Activated CD4-positive, alpha-beta memory T cell treated with anti-CD3 and anti-CD28 coated beads, Interleukin-2, amount 10 ng/mL, durations not matched to agents 7 days and 5 days (primary cell): ENCODE results near the gene AKT1S1. TPM values are rescaled to one million over a fixed set of nuclear protein-coding genes. Genes with fewer than 3 reads are reported as not detected.
"Not testable (repeated sequence)": the region's sequence is repeated elsewhere in the genome, so short reads cannot be mapped to it uniquely, and the experiment has no call there.

Experiments used
- CTCF ChIA-PET: fragments of 350-600 bp; sonication (Branson Sonifier 250); formaldehyde crosslinking; loops from one replicate; lab custom pipeline; 2021; ENCODE audit warnings: antibody characterized with exemption, inconsistent platforms; lab: Charles Lee
- POLR2A ChIA-PET: fragments of 350-600 bp; sonication (Branson Sonifier 250); formaldehyde crosslinking; loops from one replicate; lab custom pipeline; 2021; ENCODE audit warnings: antibody characterized with exemption; lab: Charles Lee
- DNase-seq: peaks from one replicate; pipeline ENCODE4 v3.0.0-alpha.2; 2020
- H3K27ac Mint-ChIP-seq: one replicate; pipeline ENCODE4 v1.8.0; 2021; ENCODE audit warnings: mild to moderate bottlenecking, mixed read lengths
- H3K27me3 Mint-ChIP-seq: one replicate; pipeline ENCODE4 v1.8.0; 2021; ENCODE audit warnings: mixed read lengths
- H3K36me3 Mint-ChIP-seq: one replicate; pipeline ENCODE4 v1.8.0; 2021; ENCODE audit warnings: low read depth, mixed read lengths
- H3K4me1 Mint-ChIP-seq: one replicate; pipeline ENCODE4 v1.8.0; 2021; ENCODE audit warnings: mixed read lengths
- H3K4me3 Mint-ChIP-seq: one replicate; pipeline ENCODE4 v1.8.0; 2021; ENCODE audit warnings: mild to moderate bottlenecking, mixed read lengths
- H3K9me3 Mint-ChIP-seq: one replicate; pipeline ENCODE4 v1.8.0; 2021; ENCODE audit warnings: mixed read lengths
- total RNA-seq, 2 experiments: library from RNA; stranded (reverse); gene quantifications; one replicate each; pipeline ENCODE4 v1.2.3, GENCODE V29; 2021

Gene AKT1S1
- total RNA-seq: 10 to 100 TPM; 20.2 to 23.0 TPM

DNA sequence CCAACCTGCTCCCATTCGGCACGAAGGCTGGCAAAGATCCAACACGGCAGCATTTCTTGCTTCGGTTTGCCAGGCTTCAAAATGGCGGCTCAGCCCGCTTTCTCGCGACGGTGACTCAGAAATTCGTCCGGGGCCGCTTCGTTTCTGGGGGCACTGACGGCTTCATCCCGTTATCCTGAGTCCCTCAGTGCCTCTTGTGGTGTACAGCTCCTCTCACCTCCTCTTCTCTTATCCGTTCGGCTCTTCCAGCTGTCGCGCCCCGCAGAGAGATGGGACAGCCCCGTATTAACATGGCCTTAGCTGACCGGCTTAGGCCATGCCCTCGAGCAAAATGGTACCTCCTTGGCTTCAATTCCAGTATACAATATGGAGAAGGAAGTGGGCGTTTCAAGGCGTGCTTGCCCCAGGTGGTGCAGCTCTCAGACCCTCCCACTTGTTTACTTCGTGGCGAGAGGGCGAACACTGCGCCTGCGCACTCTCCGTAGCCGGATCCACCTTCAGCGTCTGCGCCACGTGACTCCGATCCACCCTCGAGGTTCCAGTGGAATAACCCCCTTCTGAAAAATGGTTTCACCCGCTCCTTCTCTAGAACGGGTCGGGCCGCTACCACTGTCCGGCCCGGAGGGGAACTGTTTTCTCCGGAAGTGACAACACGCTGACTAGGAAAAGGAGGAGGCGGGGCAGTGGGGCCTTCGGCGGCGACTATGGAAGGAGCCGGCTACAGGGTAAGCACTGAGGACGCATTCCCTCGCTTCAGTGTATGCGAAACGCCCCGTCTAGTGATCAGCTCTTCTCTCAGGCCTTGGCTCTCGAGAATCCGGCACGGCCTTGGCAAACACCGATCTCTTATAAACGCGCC lies at the start of gene AKT1S1, which contains the start of gene TBC1D17:
Gene AKT1S1, minus strand, starts transcription at position 336 of the 859 bp plus-strand sequence. CDS start 4,060 bp downstream, outside the sequence.
Gene TBC1D17, plus strand, starts transcription at position 683 of the 859 bp plus-strand sequence. Its CDS starts 22 bp downstream, at position 705.
- POLR2A ChIA-PET: interaction anchor here (0.7 to 3.4 kb wide), 17 partner anchors 8 to 381 kb away, joined by 3 to 39 read pairs (median 7); partner anchors contain the start of genes ATF5, FUZ, IL4I1 and MED25
- Mint-ChIP-seq H3K27me3 (no peaks in the 10 kb centered on the region), H3K4me1 (peaks cover 32% of the 10 kb centered on the region), H3K4me3 (no peak within 1 kb of the TSS), H3K36me3 (peaks cover 32% of the 10 kb centered on the region), H3K9me3 (no peaks in the 10 kb centered on the region), H3K27ac (no peak within 1 kb of the TSS)
- DNase-seq: peak; percentile 99
- CTCF ChIA-PET: interaction anchor here (1.0 kb wide), 1 partner anchor 9 kb away, joined by 3 read pairs; the partner anchor contains the start of gene PNKP

DNA sequence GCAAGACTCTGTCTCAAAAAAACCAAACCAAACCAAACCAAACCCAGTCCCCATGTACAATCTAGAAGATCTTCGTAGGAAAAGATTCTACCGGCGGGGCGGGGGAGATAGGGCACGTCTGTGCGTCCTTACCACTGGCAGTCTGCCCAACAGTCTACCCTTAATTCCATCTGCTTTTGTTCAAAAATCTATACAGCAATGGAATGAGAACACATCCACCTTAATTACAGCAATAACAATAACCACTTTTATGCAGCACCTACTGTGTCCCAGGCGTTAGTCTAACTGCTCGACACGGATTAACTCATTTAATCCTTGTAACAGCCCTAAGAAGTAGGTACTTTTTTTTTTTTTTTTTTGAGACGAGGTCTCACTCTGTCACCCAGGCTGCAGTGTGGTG lies 49.4 kb upstream of the AKT1S1 start:
- H3K4me1 Mint-ChIP-seq: peaks cover 74% of the 10 kb centered on the region
- no peaks in the 10 kb centered on the region for H3K27me3 Mint-ChIP-seq
- no peak overlapping the region for H3K4me3 Mint-ChIP-seq
- H3K27ac Mint-ChIP-seq: no peak overlapping the region
- POLR2A ChIA-PET: interaction anchor here (2.3 to 3.9 kb wide), 4 partner anchors 7 to 76 kb away, joined by 5 to 39 read pairs (median 25); partner anchors contain the start of genes AKT1S1, PTOV1 and TBC1D17
- H3K36me3 Mint-ChIP-seq: peaks cover 76% of the 10 kb centered on the region
- CTCF ChIA-PET: no interaction called here
- no peaks in the 10 kb centered on the region for H3K9me3 Mint-ChIP-seq
- no peak for DNase-seq

DNA sequence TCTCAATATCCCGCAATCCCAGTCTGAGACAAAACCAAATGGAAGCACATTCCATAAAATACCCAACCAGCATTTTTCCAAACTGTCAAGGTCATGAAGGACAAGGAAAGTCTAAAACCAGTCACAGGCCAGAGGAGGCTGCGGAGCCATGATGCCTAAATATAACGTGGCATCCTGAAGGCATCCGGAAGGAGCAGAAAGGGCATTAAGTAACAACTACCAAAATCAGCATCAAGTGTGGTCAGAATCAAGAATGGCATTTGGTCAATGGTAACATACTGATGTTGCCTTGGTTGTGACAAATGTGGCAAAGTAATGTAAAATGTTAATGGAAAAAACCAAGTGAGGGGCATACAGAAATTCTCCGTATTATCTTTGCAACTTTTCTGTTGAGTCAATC lies 48.3 kb upstream of the AKT1S1 start:
- H3K9me3 Mint-ChIP-seq: no peaks in the 10 kb centered on the region
- no peaks in the 10 kb centered on the region for H3K27me3 Mint-ChIP-seq
- DNase-seq: no peak
- H3K36me3 Mint-ChIP-seq: peaks cover 77% of the 10 kb centered on the region
- no peak overlapping the region for H3K4me3 Mint-ChIP-seq
- POLR2A ChIA-PET: no interaction called here
- H3K4me1 Mint-ChIP-seq: peaks cover 74% of the 10 kb centered on the region
- no peak overlapping the region for H3K27ac Mint-ChIP-seq
- CTCF ChIA-PET: no interaction called here

DNA sequence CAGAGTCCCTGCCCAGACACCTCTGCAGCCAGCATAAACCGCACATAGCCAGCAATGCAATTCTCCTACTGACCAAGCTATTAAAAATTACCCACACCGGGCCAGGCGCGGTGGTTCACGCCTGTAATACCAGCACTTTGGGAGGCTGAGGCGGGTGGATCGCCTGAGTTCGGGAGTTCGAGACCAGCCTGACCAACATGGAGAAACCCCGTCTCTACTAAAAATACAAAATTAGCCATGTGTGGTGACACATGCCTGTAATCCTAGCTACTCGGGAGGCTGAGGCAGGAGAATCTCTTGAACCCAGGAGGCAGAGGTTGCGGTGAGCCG lies 47.7 kb upstream of the AKT1S1 start:
- CTCF ChIA-PET, H3K4me3 Mint-ChIP-seq, H3K27me3 Mint-ChIP-seq, H3K9me3 Mint-ChIP-seq, POLR2A ChIA-PET, H3K27ac Mint-ChIP-seq, DNase-seq: not testable (repeated sequence)
- Mint-ChIP-seq H3K36me3 (peaks cover 74% of the 10 kb centered on the region), H3K4me1 (peaks cover 70% of the 10 kb centered on the region)

DNA sequence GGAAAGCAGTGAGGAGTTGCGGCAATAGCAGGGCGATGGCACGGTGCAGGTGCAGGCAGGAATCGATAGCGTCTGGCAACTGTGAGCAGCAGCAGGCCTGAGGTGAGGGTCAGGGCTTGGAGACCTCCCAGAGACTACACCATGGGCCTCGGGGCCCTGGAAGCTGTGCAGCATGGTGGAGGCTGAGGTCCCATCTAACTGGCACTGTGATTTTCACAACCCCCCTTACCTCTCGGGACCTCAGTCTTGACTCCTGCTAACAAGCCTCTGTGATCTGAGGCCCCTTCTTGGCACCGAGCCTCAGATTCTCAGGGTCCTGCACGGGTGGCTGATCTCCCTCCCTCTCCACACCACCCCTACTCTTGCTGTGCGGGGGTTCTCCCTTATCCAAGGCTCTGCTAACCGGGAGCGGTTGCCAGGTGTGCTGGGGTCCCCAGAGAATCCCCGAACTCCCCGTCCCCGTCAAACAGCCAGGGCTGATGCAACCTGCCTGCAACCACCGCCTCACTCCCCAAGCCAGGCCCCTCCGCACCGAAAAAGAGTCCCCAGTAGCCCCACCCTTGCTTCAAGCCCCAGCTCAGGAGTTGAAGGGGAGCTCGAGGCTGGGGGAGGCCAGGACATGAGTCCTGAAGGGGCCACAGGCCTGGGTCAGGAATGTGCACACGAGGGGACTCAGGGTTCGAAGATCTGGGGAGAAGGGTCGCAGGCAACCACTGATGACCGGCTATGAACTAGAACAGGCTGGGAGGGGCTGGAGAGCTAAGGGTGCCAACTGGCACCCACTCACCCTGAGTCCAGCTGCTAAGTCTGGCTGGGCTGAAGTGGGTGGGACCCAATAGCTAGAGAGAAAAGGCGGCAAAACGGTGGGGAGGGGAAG lies 47.1 kb upstream of the AKT1S1 start:
- H3K27ac Mint-ChIP-seq: peak overlapping the region; percentile 21
- no peaks in the 10 kb centered on the region for H3K27me3 Mint-ChIP-seq
- peaks cover 68% of the 10 kb centered on the region for H3K4me1 Mint-ChIP-seq
- no peak for DNase-seq
- CTCF ChIA-PET: no interaction called here
- no peaks in the 10 kb centered on the region for H3K9me3 Mint-ChIP-seq
- H3K36me3 Mint-ChIP-seq: peaks cover 72% of the 10 kb centered on the region
- POLR2A ChIA-PET: no interaction called here
- H3K4me3 Mint-ChIP-seq: no peak overlapping the region

DNA sequence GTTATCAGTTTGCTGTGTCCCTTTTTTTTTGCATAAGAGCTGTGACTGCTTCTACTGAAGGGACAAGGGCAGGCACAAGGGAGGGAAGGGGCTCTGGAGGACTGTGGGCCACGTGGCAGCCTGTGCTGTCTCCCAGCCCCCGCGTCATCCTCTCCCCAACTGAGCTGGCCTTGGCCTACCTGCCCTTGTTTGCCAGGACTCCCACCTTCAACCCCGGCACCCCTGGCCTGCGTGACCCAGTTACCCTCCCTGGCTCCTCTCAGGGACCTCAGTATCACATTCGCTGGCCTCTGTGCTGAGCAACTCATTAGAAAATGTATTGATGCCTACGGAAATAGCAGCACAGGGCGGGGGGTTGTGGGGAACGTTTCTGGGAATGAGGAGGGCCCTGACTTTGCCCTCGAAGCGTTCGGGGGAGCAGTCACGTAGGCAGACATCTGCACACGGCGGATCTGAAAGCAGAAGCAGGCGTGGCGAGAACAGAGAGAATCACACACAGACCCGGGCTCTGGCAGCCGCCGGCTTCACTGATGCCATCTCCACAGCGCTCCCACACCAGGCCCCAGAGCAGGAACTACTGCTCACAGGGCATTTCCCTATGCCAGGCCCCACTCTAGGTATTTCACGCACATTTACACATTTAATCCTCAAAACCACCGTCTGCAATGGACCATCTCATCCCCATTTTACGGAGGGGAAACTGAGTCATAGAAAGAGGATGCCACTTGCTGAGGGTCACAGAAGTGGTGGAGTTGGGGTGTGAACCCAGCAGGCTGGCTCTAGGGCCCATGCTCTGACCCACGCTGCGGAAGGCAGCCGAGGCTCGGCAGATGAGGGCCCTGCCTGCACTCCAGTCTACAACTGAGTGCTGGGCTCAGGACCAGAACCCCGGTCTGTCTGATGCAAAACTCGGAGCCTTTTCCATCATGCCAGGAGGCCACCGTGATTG lies 46.2 kb upstream of the AKT1S1 start:
- H3K9me3 Mint-ChIP-seq: no peaks in the 10 kb centered on the region
- H3K27me3 Mint-ChIP-seq: no peaks in the 10 kb centered on the region
- ChIA-PET POLR2A (no interaction called here), CTCF (no interaction called here)
- peaks cover 69% of the 10 kb centered on the region for H3K36me3 Mint-ChIP-seq
- peaks cover 64% of the 10 kb centered on the region for H3K4me1 Mint-ChIP-seq
- H3K4me3 Mint-ChIP-seq: no peak overlapping the region
- peak overlapping the region; percentile 38 for H3K27ac Mint-ChIP-seq
- DNase-seq: no peak

DNA sequence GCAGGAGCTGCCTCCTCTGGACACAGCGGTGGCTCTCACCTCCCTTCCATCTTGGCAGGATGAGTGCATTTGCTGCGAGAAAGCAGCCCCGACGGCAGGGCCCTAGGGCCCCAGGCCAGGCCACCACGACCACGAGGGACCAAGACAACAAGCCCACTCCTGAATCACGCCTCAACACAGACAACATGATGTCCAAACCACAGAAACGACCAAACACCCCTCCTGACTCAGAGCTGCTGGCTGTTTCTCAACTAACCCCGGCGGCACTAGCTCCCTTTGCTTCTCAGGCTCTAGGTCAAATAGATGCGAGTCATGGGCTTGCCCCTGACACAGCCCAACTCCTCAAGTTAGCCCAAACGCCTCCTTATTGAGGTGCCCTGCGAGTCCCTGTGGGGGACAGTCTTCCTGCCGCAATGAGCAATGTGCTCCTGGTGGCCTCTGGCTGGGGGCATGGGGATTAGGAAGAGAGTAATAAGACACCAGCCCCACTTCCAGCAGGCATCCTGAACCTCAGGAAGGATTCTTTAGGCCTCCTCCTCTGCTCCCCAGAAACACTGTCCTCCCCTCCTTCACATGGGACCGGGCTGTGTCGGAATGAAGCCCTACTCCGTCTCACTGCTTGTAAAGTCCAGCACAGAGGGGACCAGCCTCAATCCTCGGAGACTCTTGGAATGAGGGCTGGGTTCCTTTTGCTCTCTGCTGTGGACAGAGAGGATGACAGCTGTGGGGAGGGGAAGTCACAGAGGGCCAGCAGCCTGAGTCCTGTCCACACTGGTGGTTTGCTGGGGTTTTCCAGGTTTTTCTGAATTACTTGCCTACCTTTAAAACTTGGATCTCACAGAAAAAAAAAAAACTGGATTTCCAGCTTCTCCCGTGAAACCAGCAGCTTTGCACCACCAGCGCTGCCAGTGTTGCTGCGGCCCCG lies 45.0 kb upstream of the AKT1S1 start:
- H3K4me3 Mint-ChIP-seq: no peak overlapping the region
- H3K27ac Mint-ChIP-seq: no peak overlapping the region
- no peaks in the 10 kb centered on the region for H3K9me3 Mint-ChIP-seq
- no peaks in the 10 kb centered on the region for H3K27me3 Mint-ChIP-seq
- POLR2A ChIA-PET: interaction anchor here (4.1 kb wide), 1 partner anchor 7 kb away, joined by 27 read pairs; the partner anchor contains the start of genes ATF5 and NUP62
- DNase-seq: no peak
- peaks cover 70% of the 10 kb centered on the region for H3K36me3 Mint-ChIP-seq
- peaks cover 57% of the 10 kb centered on the region for H3K4me1 Mint-ChIP-seq
- CTCF ChIA-PET: no interaction called here

DNA sequence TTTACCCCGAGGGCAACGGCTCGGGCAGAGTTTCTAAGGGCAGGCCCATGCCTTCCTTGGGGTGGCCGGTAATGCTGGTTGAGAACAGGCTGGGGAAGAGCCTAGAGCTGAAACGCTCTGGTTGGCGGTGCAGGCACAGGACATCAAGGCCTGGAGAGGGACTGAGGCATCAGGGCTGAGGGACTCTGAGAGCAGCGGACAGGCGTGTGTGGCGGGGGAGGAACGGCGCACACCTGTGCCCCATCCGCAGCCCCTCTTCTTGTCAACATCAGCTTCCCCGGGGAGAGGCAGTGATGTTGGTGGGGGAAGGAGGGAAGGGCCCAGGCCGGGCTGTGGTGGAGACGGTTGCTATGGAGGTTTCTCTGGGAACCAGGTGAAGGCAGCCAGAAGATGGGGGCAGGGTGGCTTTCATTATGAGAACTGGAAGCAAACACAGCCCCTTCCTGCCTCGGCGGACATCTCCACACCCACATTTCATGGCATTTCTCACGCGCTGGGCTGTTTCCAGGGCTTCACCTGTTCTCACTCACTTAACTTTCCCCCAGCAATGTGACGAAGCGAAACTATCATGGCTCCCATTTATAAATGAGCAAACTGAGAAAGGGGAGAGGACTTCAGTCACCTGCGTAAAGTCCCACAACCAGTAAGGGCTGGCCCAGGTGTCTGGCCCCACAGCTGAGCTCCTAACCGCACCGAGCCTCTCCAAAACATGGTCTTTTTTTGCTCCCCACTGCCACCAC lies 43.6 kb upstream of the AKT1S1 start:
- Mint-ChIP-seq H3K9me3 (no peaks in the 10 kb centered on the region), H3K36me3 (peaks cover 71% of the 10 kb centered on the region), H3K27me3 (no peaks in the 10 kb centered on the region), H3K4me3 (no peak overlapping the region), H3K4me1 (peaks cover 51% of the 10 kb centered on the region), H3K27ac (peak overlapping the region; percentile 52)
- DNase-seq: no peak
- ChIA-PET CTCF (interaction anchor here (0.5 kb wide), 1 partner anchor 21 kb away, joined by 3 read pairs; no protein-coding TSS in a partner anchor), POLR2A (interaction anchor here (1.0 to 4.1 kb wide), 2 partner anchors 8 to 21 kb away, joined by 3 to 27 read pairs; partner anchors contain the start of genes ATF5 and NUP62)

DNA sequence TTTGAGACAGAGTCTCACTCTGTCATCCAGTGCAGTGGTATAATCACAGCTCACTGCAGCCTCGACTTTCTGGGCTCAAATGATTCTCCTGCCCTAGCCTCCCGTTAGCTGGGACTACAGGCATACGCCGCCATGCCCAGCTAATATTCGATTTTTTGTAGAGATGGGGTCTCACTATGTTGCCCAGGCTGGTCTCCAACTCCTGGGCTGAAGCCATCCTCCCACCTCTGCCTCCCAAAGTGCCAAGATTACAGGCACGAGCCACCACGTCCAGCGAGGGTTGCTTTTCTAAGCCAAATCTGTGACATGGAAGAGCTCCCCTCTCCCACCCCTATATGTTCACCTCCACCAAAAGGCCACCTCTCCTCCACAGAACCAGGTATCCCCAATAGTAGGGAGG lies 40.9 kb upstream of the AKT1S1 start:
- H3K36me3 Mint-ChIP-seq: peaks cover 77% of the 10 kb centered on the region
- no peak overlapping the region for H3K4me3 Mint-ChIP-seq
- H3K27ac Mint-ChIP-seq: no peak overlapping the region
- DNase-seq: no peak
- no peaks in the 10 kb centered on the region for H3K27me3 Mint-ChIP-seq
- ChIA-PET CTCF (interaction anchor here (0.6 kb wide), 1 partner anchor 12 kb away, joined by 3 read pairs; no protein-coding TSS in a partner anchor), POLR2A (interaction anchor here (4.1 kb wide), 1 partner anchor 11 kb away, joined by 27 read pairs; the partner anchor contains the start of genes ATF5 and NUP62)
- H3K4me1 Mint-ChIP-seq: peaks cover 49% of the 10 kb centered on the region
- no peaks in the 10 kb centered on the region for H3K9me3 Mint-ChIP-seq

DNA sequence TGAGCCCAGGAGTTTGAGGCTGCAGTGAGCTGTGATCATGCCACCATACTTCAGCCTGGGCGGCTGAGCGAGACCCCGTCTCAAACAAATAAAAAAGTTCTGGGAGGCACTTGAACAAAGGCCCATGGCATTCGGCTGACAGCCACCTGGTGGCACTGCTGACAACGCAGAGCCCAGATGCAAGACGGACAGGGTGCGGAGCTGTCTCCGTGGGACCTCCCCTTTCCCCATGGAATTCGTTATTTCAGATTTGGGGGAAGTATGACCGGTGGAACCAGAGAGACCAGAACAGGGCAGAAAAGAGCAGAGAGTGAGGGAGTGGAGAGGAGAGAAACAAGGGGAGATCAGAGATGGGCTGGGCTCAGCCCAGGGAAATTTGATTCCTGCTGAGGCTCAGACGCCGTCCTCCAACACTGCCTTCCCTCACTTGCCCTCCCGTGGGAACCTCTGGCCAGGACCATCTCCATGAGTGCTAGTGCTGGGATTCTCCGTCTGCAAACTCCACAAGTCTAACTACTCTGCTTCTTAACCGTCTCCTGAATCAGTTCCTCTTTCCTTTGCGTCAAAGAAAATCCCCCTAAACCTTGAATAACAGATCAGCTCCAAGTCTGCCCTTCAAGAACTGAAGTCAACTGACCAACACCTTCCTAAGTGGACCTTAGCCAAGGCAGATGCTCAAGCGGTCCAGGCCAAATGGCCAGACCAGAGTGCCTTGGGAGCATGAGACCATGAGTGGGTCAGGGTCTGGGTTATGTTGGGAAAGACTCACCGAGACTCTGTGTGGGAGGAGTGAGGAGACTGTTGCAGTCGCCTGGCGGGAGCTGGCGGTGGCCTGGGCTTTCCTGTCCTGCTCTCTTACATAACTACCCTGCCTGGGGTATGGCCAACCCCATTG lies 39.9 kb upstream of the AKT1S1 start:
- DNase-seq: no peak
- Mint-ChIP-seq H3K36me3 (peaks cover 76% of the 10 kb centered on the region), H3K27me3 (no peaks in the 10 kb centered on the region), H3K4me3 (no peak overlapping the region), H3K9me3 (no peaks in the 10 kb centered on the region), H3K4me1 (peaks cover 50% of the 10 kb centered on the region), H3K27ac (no peak overlapping the region)
- ChIA-PET POLR2A (interaction anchor here (1.5 kb wide), 1 partner anchor 24 kb away, joined by 3 read pairs; no protein-coding TSS in a partner anchor), CTCF (no interaction called here)
